Measurements from ENCODE around the gene ZNF446.
"Not testable (repeated sequence)": the region's sequence is repeated elsewhere in the genome, so short reads cannot be mapped to it uniquely, and the experiment has no call there.

ZNF446 gene

GRCh38 chr19:58475714-58476497, at the start of gene ZNF446:
Gene ZNF446, plus strand, starts transcription at chr19:58476352. Its CDS starts 867 bp downstream, at chr19:58477219.
- peak; percentile 95 to 98 (median 97) for DNase-seq

DNA sequence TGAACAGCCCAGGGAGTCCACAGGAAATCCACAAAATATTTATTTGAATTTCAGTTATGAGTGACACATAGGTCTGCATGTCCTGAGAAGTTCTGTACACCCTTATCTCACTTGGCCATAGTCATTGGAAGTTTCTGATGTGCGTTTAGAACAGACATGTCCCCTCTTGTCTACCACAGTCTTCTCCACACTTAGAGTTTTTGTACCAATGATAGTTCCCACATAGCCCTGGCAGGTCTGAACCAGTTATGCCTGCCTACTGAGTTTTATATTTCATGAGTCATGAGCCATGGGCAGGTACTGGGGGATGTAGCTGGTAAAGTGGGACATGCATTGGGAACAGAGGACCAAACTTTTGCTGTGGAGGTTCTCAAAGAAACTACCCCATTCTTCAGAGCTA, 47.5 kb upstream of the ZNF446 start:
- no peak for DNase-seq

GRCh38 chr19:58429745-58430144, 46.4 kb upstream of the ZNF446 start:
- DNase-seq: no peak

DNA sequence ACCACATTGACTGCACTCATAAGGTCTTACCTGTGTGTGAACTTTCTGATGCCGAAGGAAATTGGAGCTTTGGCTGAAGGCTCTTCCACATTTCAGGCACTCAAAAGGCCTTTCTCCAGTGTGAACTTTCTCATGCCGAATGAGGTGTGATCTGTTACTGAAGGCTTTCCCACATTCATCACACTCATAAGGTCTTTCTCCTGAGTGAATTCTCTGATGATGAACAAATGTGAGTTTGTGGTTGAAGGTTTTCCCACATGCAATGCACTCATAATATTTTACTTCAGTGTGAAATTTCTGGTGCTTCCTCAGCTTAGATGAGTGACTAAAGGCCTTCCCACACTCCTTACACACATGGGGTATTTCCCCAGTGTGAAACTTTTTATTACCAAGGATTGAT, 41.9 kb upstream of the ZNF446 start:
- no peak for DNase-seq

DNA sequence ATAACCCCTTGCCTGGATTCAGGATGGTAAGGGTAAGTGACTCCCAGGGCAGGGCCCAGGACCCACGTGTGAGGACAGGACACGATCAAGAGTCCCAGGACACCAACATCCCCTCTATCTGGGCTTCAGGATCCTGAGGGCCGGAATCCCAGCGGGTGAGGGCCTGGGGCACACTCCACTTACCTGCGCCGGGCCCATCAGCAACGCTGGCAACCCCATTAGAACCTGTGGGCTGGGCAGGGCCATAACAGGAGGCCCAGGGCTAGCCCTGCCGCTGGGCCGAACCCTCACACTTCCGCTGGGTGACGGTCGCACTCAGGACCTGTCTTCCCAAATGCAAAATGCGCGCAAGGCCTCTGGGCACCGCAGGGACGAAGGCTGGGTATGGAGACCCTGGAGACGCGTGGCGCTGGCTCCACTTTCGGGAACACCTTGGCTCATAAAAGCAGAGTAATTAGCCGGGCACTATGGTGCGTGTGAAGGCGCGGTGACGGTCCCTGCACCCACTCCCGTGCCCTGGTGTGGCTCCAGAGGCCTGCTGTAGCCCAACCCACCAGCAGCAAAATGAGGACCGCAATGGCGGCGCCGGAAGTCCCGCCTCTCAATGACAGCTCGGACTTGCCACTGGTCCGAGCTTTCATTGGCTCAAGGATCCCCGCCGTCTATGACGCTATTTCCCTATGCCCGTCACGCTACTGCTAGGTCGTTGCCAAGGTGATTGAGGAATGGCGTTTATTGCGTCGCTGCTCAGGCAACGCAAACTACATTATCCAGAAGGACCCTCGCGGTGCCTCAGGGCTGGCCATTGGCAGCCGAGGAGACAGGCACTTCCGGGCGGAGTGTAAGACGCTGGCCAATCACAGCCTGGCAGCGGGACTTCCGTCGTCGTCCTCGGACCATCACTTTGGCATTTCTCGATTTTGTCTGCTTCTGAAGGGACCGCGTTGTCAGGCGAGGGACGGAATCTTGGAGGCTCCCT, 36.3 kb upstream of the ZNF446 start, which contains the start of gene ZNF132:
Gene ZNF132, minus strand, starts transcription at position 578 of the 979 bp plus-strand sequence. Its CDS starts 332 bp downstream, at position 246.
- peak; percentile 90 to 98 (median 98) for DNase-seq

DNA sequence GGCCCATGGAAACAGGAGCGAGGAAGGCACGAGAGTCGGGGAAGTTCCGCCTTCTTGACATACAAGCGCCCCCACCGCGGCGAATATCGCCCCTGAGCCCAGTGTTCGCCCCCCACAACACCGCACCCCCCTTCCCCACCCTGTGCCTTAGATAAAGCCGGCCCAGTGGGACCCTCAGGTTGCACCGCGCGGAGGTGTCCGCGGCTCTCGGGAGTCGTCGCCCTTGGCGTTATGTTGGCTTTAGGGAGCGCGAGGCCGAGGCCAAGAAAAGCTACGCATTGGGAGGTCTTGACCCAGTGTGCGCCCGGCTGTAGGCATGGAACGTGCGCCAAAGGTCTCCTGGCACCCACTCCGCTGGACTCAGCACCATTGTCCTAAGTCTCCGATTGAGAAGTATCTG, 35.6 kb upstream of the ZNF446 start:
- no peak for DNase-seq

DNA sequence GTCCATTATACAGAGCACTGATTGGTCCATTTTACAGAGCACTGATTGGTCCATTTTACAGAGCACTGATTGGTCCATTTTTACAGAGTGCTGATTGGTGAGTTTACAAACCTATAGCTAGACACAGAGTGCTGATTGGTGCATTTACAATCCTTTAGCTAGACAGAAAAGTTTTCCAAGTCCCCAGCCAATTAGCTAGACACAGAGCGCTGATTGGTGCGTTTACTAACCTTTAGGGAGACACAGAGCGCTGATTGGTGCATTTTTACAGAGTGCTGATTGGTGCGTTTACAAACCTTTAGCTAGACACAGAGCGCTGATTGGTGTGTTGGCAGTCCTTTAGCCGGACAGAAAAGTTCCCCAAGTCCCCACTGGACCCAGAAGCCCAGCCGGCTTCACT, 33.2 kb upstream of the ZNF446 start:
- not testable (repeated sequence) for DNase-seq

GRCh38 chr19:58448860-58449259, 27.3 kb upstream of the ZNF446 start:
- DNase-seq: not testable (repeated sequence)

DNA sequence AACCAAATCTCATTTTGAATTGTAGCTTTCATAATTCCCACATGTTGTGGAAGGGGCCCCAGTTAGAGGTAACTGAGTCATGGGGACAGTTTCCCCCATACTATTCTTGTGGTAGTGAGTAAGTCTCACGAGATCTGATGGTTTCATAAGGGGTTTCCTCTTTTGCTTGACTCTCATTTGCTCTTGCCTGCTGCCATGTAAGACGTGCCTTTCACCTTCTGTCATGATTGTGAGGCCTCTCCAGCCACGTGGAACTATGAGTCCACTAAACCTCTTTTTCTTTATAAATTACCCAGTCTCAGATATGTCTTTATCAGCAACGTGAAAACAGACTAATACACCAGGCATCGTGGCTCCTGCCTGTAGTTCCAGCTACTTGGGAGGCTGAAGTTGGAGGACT, 26.2 kb upstream of the ZNF446 start:
- DNase-seq: not testable (repeated sequence)

- peak in 1 of 3 experiments; percentile 64 for DNase-seq
Observed at GRCh38 chr19:58450856-58451357, 25.2 kb upstream of the ZNF446 start.

DNA sequence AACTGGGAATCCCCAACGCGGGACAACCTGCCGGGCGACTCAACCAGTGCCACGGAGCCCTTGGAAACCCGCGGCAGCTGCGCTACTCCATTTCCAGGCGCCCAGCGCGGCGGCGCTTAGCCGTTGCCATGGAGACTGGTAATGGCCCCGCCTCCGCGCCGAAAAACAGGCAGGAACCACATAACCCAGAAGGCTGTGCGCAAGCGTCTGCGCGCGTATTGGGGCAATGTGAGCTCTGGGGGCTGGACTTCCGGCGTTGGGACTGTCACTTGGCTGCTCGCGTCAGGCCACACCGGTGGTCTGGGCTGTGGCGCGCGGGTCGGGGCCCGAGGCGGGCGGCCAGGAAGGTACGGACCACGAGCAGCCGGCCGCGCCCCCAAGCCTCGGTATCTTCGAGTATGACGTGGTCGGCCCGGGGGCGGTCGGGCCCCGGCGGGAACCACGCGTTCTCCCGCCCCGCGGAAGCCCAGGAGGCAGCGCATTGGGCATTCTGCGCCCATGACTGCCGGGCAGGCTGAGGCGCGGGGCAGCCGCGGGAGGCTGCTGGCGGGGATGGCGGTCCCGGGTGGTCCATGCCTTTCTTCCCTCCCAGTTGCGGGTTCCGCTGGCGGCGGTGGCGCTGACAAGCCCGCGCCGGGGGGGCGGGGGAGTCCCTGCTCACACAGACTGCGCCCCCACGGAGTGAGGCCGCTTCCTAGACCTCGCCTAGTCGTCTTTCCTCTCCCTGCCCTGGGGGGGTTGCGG, 24.6 kb upstream of the ZNF446 start, which contains the start of gene ZNF324B:
Gene ZNF324B, plus strand, starts transcription at position 265 of the 744 bp plus-strand sequence. CDS start 2,080 bp downstream, outside the sequence.
- DNase-seq: peak; percentile 96 to 99 (median 98)

DNA sequence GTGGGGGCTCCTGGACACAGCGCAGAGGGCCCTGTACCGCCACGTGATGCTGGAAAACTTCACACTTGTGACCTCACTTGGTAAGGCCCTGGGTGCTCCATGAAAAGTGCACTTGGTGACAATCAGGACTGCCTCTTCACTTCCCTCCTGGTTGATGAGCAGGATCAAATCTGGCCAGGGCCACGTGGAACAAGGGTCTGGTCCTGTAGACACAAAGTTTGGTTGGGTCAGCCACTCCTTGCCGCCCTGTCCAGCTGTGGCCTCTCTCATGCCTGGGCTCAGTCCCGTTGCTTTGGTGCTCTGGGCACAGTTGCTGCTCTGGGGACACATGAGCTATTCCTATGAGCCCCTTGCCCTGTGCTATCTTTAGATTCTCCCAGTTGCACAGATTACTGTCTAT, 22.4 kb upstream of the ZNF446 start:
- no peak for DNase-seq

GRCh38 chr19:58455306-58455705, 20.8 kb upstream of the ZNF446 start:
- no peak for DNase-seq

GRCh38 chr19:58456111-58456510, 20.0 kb upstream of the ZNF446 start:
- DNase-seq: no peak

- no peak for DNase-seq
Observed at GRCh38 chr19:58460039-58460438, 16.1 kb upstream of the ZNF446 start.

GRCh38 chr19:58466089-58466759, 9.9 kb upstream of the ZNF446 start:
- no peak for DNase-seq

DNA sequence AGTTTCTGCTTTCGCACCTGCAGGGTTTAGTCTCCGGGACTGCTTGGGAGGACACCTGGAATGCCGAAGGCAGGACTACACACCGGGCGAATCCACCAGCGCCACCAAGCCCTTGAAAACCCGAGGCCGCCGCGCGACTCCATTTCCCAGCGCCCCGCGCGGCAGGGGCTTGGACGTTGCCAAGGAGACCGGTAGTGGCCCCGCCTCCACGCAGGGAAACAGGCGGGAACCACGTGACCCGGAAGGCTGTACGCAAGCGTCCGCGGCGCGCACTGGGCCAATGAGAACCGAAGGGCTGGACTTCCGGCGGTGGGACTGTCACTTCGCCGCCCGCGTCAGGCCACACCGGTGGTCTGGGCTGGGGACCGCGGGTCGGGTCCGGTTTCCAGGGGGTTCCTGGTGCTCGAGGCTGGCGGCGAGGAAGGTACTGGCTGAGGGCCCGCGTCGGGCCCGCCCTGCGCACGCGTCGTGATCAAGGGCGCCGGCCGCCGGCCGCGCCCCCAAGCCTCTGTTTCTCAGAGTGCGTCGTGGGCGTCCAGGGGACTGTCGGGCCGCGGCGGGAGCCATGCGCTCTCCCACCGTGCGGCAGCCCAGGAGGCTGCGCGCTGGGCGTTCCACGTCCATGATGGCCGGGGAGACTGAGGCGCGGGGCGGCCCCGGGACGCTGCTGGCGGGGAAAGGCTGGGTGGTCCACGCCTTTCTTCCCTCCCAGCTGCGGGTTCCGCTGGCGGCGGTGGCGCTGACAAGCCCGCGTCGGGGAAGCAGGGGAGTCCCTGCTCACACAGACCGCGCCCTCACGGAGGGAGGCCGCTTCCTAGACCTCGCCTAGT, 9.2 kb upstream of the ZNF446 start, which contains the start of gene ZNF324:
Gene ZNF324, plus strand, starts transcription at position 321 of the 830 bp plus-strand sequence. CDS start 2,106 bp downstream, outside the sequence.
- peak; percentile 95 to 99 (median 97) for DNase-seq

DNA sequence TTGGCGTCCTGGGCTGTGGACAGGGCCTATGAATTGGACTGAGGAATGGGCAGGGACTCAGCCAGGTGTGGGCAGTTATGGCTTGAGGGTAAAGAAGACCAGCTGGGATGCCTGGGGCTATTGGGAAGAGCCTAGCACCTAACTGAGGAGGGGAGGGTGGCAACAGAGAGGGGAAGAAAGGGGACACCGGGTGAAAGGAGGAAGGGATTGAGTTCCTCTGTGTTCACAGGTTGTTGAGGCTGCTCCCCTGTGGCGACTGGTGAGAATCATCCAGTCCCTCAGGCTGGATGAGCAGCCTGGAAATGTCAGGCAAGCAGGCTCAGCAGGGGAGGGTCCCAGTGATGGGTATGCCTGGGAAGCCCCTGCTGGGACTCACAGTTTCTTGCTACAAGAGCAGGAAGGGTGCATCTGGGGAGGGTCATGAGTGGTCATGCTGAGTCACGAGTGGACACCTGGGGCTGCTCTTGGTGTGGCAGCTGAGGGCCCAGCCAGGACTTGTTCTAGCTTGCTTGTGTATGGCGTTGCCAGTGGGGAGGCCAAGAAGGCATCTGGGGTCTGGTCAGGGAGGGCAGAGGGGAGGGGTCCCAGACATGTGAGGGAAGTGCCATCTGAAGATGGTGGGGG, 7.8 kb upstream of the ZNF446 start:
- peak in 1 of 3 experiments; percentile 17 for DNase-seq

DNA sequence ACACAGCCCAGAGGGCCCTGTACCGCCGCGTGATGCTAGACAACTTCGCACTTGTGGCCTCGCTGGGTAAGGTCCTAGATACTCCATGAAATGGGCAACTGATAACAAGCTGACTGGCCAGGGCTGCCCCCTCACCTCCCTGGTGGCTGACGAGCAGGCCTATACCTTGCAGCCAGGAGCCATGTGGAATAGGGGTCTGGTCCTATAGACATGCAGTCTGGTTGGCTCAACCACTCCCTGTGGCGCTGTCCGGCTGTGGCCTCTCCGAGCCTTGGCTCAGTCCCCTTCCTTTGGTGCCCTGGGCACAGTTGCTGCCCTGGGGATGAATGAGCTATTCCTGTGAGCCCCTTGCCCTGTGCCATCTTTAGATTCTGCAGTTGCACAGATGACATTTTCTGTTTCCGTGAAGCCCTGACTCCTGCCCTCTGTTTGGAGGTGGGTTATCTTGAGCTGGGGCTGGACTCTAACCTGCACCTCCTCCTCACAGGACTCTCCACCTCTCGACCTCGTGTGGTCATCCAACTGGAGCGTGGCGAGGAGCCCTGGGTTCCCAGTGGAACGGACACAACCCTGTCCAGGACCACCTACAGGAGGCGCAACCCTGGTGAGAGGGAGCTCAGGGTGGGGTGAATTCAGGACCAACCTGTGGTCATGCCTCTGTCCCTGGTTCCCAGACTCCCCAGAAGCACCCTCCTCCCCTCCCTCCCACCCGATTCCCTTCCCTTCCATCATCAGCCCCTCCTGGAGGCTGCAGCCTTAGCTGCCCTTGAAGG, 6.7 kb upstream of the ZNF446 start:
- DNase-seq: no peak

Measured in NCI-H1417 (cell line).